GM12801 (cell line): Measurements from ENCODE around the gene SPACA7.

Experiments
- CTCF ChIP-seq: IDR thresholded peaks from one replicate; pipeline ENCODE4 v1.5.1; 2011; ENCODE audit warnings: control low read depth; ENCODE audit not compliant: insufficient read length; ENCODE audit errors: extremely low read depth

Gene SPACA7

GRCh38 chr13:112332727-112333126 is 43.4 kb upstream of the SPACA7 start:
- no peak for TF ChIP-seq CTCF

GRCh38 chr13:112333756-112334543 is 42.2 kb upstream of the SPACA7 start:
- TF ChIP-seq CTCF, result no peak

GRCh38 chr13:112335135-112335534 is 41.0 kb upstream of the SPACA7 start:
- no peak for TF ChIP-seq CTCF

GRCh38 chr13:112341446-112341845 is 34.7 kb upstream of the SPACA7 start:
- TF ChIP-seq CTCF, result no peak

GRCh38 chr13:112341976-112342735 is 34.0 kb upstream of the SPACA7 start:
- TF ChIP-seq CTCF, result no peak

- no peak for TF ChIP-seq CTCF
These were observed 33.3 kb upstream of the SPACA7 start for GRCh38 chr13:112342841-112343361.

- TF ChIP-seq CTCF, result no peak
These were observed 32.6 kb upstream of the SPACA7 start for GRCh38 chr13:112343591-112343990.
